ENCODE results near the gene CDH4. TPM values are rescaled to one million over a fixed set of nuclear protein-coding genes. Genes with fewer than 3 reads are reported as not detected.

Gene CDH4
- total RNA-seq, 1 donor from 2014 or later: 3.2 TPM

DNA sequence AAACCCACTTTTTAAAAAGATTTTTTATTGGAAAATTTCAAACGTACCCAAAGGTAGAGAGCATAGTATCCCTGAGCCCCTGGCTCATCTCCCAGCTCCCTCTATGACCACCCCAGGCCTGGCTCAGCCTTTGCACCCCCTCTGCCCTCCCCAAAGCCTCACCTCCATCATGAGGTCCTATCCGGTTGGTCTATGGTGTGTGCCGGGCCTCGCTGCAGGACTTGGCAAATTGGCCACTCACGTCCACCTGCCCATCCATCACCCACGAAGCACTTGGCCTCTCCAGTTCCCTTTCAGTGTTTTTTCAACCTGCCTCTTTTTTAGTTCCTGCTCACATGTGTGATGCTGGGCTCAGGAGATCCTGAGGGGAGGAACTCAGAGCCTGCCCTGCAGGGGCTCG, 147.4 kb downstream of the CDH4 start:
- Histone ChIP-seq H3K79me2 (ENCODE audit: insufficient read depth, low read length) (no peaks in the 10 kb centered on the region), H3K9me3 (ENCODE audit: insufficient read depth, low read depth, low read length) (no peaks in the 10 kb centered on the region), H2AFZ (ENCODE audit: low read depth, low read length) (no peak overlapping the region), H3K27me3 (ENCODE audit: insufficient read depth, low read length) (no peaks in the 10 kb centered on the region), H3K9ac (ENCODE audit: low read length) (no peak overlapping the region), H3K4me1 (ENCODE audit: insufficient read depth, low read length) (no peaks in the 10 kb centered on the region), H3K36me3 (ENCODE audit: insufficient read depth, low read length) (no peaks in the 10 kb centered on the region), H4K20me1 (ENCODE audit: insufficient read depth, low read length) (peaks cover 7% of the 10 kb centered on the region), H3K4me2 (ENCODE audit: low read length) (no peak overlapping the region), H3K27ac (ENCODE audit: low read depth, low read length) (no peak overlapping the region), H3K4me3 (ENCODE audit: insufficient read depth, low read depth, low read length) (no peak overlapping the region)
- no peak for TF ChIP-seq EZH2 (IDR thresholded peaks at IDR 0.05; ENCODE audit: insufficient read depth, low read length)
- no peak for TF ChIP-seq CTCF (IDR thresholded peaks at IDR 0.05; ENCODE audit: insufficient read depth, low read depth, low read length)
- H3K27ac Mint-ChIP-seq (ENCODE audit: unreplicated experiment): no peak overlapping the region
- no peak overlapping the region for H3K4me3 Mint-ChIP-seq (ENCODE audit: unreplicated experiment)
- H3K9me3 Mint-ChIP-seq (ENCODE audit: unreplicated experiment): peaks cover 5% of the 10 kb centered on the region
- H3K36me3 Mint-ChIP-seq (ENCODE audit: low read depth, unreplicated experiment): no peaks in the 10 kb centered on the region
- H3K4me1 Mint-ChIP-seq (ENCODE audit: low read depth, unreplicated experiment): no peaks in the 10 kb centered on the region
- FAIRE-seq (no peak), DNase-seq (ENCODE audit: low read depth) (no peak)
- peaks cover 17% of the 10 kb centered on the region for H3K27me3 Mint-ChIP-seq (ENCODE audit: low read depth, unreplicated experiment)

DNA sequence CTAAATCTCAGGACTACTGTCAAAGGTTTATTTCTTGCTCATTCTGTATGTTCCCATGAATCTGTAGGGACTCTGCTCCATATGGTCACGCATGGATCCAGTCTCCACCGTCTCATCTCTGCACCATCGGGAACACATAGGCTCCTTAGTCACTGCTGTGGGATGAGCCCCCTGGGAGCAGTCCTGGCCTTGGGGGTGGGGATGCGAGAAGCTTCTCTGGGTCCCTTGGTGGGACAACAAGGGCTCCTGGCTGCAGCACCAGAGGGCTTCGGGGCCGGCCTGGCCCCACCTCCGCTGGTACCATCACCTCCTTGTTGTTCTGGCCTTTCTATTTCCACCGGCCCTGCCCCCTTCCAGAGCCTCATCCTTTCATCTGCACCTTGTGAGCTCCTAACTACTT, 148.4 kb downstream of the CDH4 start:
- H3K4me1 ChIP-seq (ENCODE audit: insufficient read depth, low read length): no peaks in the 10 kb centered on the region
- DNase-seq (ENCODE audit: low read depth) (no peak), FAIRE-seq (no peak)
- no peak overlapping the region for H3K27ac ChIP-seq (ENCODE audit: low read depth, low read length)
- peaks cover 7% of the 10 kb centered on the region for H4K20me1 ChIP-seq (ENCODE audit: insufficient read depth, low read length)
- H3K36me3 Mint-ChIP-seq (ENCODE audit: low read depth, unreplicated experiment): no peaks in the 10 kb centered on the region
- H3K27me3 Mint-ChIP-seq (ENCODE audit: low read depth, unreplicated experiment): peaks cover 18% of the 10 kb centered on the region
- H3K4me3 Mint-ChIP-seq (ENCODE audit: unreplicated experiment): no peak overlapping the region
- H3K9me3 Mint-ChIP-seq (ENCODE audit: unreplicated experiment): peaks cover 5% of the 10 kb centered on the region
- H3K9me3 ChIP-seq (ENCODE audit: insufficient read depth, low read depth, low read length): no peaks in the 10 kb centered on the region
- H3K4me3 ChIP-seq (ENCODE audit: insufficient read depth, low read depth, low read length): no peak overlapping the region
- no peak overlapping the region for H3K9ac ChIP-seq (ENCODE audit: low read length)
- no peaks in the 10 kb centered on the region for H3K4me1 Mint-ChIP-seq (ENCODE audit: low read depth, unreplicated experiment)
- TF ChIP-seq EZH2 (IDR thresholded peaks at IDR 0.05; ENCODE audit: insufficient read depth, low read length): no peak
- no peak for TF ChIP-seq CTCF (IDR thresholded peaks at IDR 0.05; ENCODE audit: insufficient read depth, low read depth, low read length)
- no peaks in the 10 kb centered on the region for H3K36me3 ChIP-seq (ENCODE audit: insufficient read depth, low read length)
- no peaks in the 10 kb centered on the region for H3K27me3 ChIP-seq (ENCODE audit: insufficient read depth, low read length)
- no peak overlapping the region for H3K27ac Mint-ChIP-seq (ENCODE audit: unreplicated experiment)
- no peaks in the 10 kb centered on the region for H3K79me2 ChIP-seq (ENCODE audit: insufficient read depth, low read length)
- no peak overlapping the region for H2AFZ ChIP-seq (ENCODE audit: low read depth, low read length)
- H3K4me2 ChIP-seq (ENCODE audit: low read length): no peak overlapping the region

GRCh38 chr20:61404303-61404702, 152.2 kb downstream of the CDH4 start:
- H3K27me3 Mint-ChIP-seq (ENCODE audit: low read depth, unreplicated experiment): peaks cover 29% of the 10 kb centered on the region
- H3K27ac ChIP-seq (ENCODE audit: low read depth, low read length): no peak overlapping the region
- DNase-seq (ENCODE audit: low read depth) (no peak), FAIRE-seq (no peak)
- no peak overlapping the region for H3K4me3 Mint-ChIP-seq (ENCODE audit: unreplicated experiment)
- H3K4me1 Mint-ChIP-seq (ENCODE audit: low read depth, unreplicated experiment): no peaks in the 10 kb centered on the region
- H3K9me3 ChIP-seq (ENCODE audit: insufficient read depth, low read depth, low read length): no peaks in the 10 kb centered on the region
- no peak overlapping the region for H3K9ac ChIP-seq (ENCODE audit: low read length)
- no peak overlapping the region for H3K27ac Mint-ChIP-seq (ENCODE audit: unreplicated experiment)
- peaks cover 12% of the 10 kb centered on the region for H4K20me1 ChIP-seq (ENCODE audit: insufficient read depth, low read length)
- TF ChIP-seq EZH2 (IDR thresholded peaks at IDR 0.05; ENCODE audit: insufficient read depth, low read length) (no peak), CTCF (IDR thresholded peaks at IDR 0.05; ENCODE audit: insufficient read depth, low read depth, low read length) (no peak)
- no peaks in the 10 kb centered on the region for H3K79me2 ChIP-seq (ENCODE audit: insufficient read depth, low read length)
- no peak overlapping the region for H2AFZ ChIP-seq (ENCODE audit: low read depth, low read length)
- H3K4me2 ChIP-seq (ENCODE audit: low read length): no peak overlapping the region
- no peaks in the 10 kb centered on the region for H3K27me3 ChIP-seq (ENCODE audit: insufficient read depth, low read length)
- no peaks in the 10 kb centered on the region for H3K4me1 ChIP-seq (ENCODE audit: insufficient read depth, low read length)
- H3K4me3 ChIP-seq (ENCODE audit: insufficient read depth, low read depth, low read length): no peak overlapping the region
- H3K36me3 Mint-ChIP-seq (ENCODE audit: low read depth, unreplicated experiment): no peaks in the 10 kb centered on the region
- H3K36me3 ChIP-seq (ENCODE audit: insufficient read depth, low read length): no peaks in the 10 kb centered on the region
- H3K9me3 Mint-ChIP-seq (ENCODE audit: unreplicated experiment): peaks cover 5% of the 10 kb centered on the region

All from astrocyte (in vitro differentiated cells and primary cell).